Prostate gland (tissue), 2 donors: ENCODE results near the gene LCN15. TPM values are rescaled to one million over a fixed set of nuclear protein-coding genes. Genes with fewer than 3 reads are reported as not detected.
"Not testable (repeated sequence)": the region's sequence is repeated elsewhere in the genome, so short reads cannot be mapped to it uniquely, and the experiment has no call there.

ENCODE experiments used
- DNase-seq: peaks from one replicate; pipeline ENCODE4 v3.0.0-alpha.2; 2019; ENCODE audit warnings: low spot score
- H3K27ac ChIP-seq, 2 donors: fragments of 200-600 bp; sonication (generic); 2 replicates each; pipeline ENCODE4 v1.5.1; 2017 to 2019
- H3K27me3 ChIP-seq: fragments of 200-600 bp; sonication (generic); replicated peaks from 2 replicates; pipeline ENCODE4 v1.5.1; 2019; ENCODE audit not compliant: insufficient read depth
- H3K36me3 ChIP-seq, 2 donors: fragments of 200-600 bp; sonication (generic); 1 replicate in 1 of 2; 2 replicates in 1 of 2; pipeline versions ENCODE4 v1.5.1 to v1.8.1; 2017 to 2019
- H3K4me1 ChIP-seq: fragments of 200-600 bp; sonication (generic); replicated peaks from 2 replicates; pipeline ENCODE4 v1.5.1; 2019
- H3K4me3 ChIP-seq, 2 donors: fragments of 200-600 bp; sonication (generic); 2 replicates each; pipeline ENCODE4 v1.5.1; 2017 to 2019
- H3K9me3 ChIP-seq: fragments of 200-600 bp; sonication (generic); 2 replicates; pipeline ENCODE4 v1.5.1; 2017
- CTCF ChIP-seq, 4 experiments: fragments of 200-600 bp in 2 of 4; fragments of 450-650 bp in 2 of 4; sonication (generic) in 2 of 4; IDR thresholded peaks; 1 replicate in 3 of 4; 2 replicates in 1 of 4; pipeline ENCODE4 v1.5.1; 2016 to 2019; ENCODE audit warnings: antibody characterized with exemption in 4 of 4, mild to moderate bottlenecking in 2 of 4, moderate library complexity in 2 of 4
- POLR2A ChIP-seq: fragments of 450-650 bp; IDR thresholded peaks from one replicate; pipeline ENCODE4 v1.6.1; 2016; ENCODE audit warnings: antibody characterized with exemption, mild to moderate bottlenecking
- POLR2AphosphoS5 ChIP-seq: sonication (generic); formaldehyde crosslinking; IDR thresholded peaks from one replicate; pipeline ENCODE4 v1.6.1; 2017; ENCODE audit warnings: antibody characterized with exemption
- WGBS: methylation state at CpG from one replicate; pipeline ENCODE4 v1.1.5; 2018; 5-methylcytosine and 5-hydroxymethylcytosine counted together
- intact Hi-C: fragments of 100-400 bp; cut with DNase I; formaldehyde crosslinking; loops from one replicate; pipeline ENCODE4 v1.14.2; 2022
- total RNA-seq, 2 donors: library from RNA; depleted of rRNA; stranded (reverse); fragments of >200 nt; gene quantifications; one replicate each; pipeline ENCODE4 v1.1.0, GENCODE V29; 2016

LCN15 gene
- total RNA-seq, 2 donors from 2014 or later = 0.40 TPM; not detected in 1

DNA sequence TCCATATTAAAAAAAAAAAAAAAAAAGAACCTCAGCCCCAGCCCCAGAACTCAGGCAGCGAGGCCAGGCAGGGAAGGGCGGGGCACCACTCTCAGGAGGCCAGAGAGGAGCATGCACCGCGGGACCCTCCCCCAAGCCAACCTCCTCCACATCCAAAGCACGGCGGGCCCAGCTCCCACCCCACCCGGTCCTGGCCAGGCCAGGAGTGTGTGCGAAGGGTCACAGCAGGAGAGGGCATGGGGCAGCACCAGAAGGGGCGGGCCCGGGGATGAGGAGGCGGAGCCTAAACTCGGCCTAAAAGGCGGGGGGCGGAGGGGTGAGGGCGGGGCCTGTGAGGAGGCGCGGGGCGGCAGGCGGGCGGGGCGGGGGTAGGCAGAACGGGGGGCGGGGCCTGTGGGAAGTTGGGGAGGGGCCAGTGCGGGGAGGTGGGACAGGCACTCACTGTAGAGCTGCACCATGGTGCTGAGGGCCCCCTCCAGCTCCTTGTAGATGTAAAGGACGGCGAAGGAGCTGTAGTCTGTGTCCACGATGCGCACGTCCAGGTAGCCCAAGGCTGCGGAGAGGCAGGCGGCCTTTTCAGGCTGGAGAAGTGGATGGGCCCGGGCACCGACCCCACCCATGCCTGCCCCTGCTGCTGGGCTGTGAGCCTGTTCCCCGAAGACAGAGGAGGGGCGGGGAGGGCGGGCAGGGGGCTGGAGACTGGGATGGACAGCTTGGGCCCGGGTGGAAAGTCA, 1.2 kb downstream of the LCN15 start:
- TF ChIP-seq POLR2A = no peak
- 18% methylated on average over 34 of the region's 37 CpGs for WGBS
- H3K27me3 ChIP-seq = no peaks in the 10 kb centered on the region
- H3K9me3 ChIP-seq = no peaks in the 10 kb centered on the region
- intact Hi-C loops = no loop called here
- no peak overlapping the region for H3K4me3 ChIP-seq
- H3K36me3 ChIP-seq = no peaks in the 10 kb centered on the region
- no peak overlapping the region for H3K27ac ChIP-seq
- H3K4me1 ChIP-seq = no peaks in the 10 kb centered on the region
- DNase-seq = no peak

DNA sequence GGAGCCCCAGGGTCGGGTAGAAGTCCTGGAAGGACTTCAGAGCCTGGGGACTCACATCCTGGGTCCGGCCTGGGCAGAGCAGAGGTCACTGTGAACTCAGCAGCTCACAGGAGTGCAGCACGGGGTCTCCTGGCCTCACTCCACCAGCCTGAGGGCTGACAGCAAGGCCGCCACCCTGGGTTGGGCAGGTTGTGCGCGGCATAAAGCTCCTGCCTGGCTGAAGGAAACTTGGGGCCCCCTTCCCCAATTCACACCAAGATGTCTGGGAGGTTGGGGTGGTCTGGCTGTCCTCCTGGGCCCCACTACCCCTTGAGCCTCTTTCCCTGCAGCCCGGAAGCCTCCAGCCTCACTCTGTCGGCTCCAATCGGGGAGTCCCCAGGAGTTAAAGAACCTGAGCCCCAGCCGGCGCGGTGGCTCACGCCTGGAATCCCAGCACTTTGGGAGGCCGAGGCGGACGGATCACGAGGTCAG, 2.1 kb downstream of the LCN15 start:
- intact Hi-C loops = no loop called here
- H3K9me3 ChIP-seq = no peaks in the 10 kb centered on the region
- H3K27me3 ChIP-seq = no peaks in the 10 kb centered on the region
- TF ChIP-seq POLR2A (no peak), CTCF (IDR thresholded peaks at IDR 0.05) (no peak), POLR2AphosphoS5 (no peak)
- WGBS = 82% methylated on average over 17 of the region's 17 CpGs
- no peaks in the 10 kb centered on the region for H3K36me3 ChIP-seq
- DNase-seq = no peak
- no peaks in the 10 kb centered on the region for H3K4me1 ChIP-seq
- no peak overlapping the region for H3K27ac ChIP-seq
- H3K4me3 ChIP-seq = no peak overlapping the region

DNA sequence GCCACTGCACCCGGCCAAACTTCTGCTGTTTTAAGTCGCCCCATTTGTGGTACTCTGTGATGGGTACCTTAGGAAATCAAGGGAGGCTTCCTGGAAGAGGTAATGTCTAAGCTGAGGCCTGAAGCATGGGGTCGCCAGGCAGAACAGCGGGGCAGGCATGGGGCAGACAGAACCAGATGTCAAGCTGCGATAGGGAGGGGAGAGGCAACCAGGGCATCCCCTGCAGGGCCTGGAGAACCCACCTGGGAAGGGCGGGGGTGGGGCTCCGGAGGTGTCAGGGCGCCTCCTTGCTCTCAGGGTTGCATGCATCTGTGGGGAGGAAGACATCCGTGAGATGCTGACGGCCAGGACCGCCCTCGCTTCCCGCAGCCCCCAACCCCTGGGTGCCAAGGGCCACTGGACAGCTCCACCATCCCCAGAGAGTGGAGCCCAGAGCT, 2.8 kb downstream of the LCN15 start:
- TF ChIP-seq POLR2A = no peak
- no peak for TF ChIP-seq POLR2AphosphoS5
- no peak for TF ChIP-seq CTCF (IDR thresholded peaks at IDR 0.05)
- WGBS = 86% methylated on average over 12 of the region's 13 CpGs
- H3K27me3 ChIP-seq = no peaks in the 10 kb centered on the region

DNA sequence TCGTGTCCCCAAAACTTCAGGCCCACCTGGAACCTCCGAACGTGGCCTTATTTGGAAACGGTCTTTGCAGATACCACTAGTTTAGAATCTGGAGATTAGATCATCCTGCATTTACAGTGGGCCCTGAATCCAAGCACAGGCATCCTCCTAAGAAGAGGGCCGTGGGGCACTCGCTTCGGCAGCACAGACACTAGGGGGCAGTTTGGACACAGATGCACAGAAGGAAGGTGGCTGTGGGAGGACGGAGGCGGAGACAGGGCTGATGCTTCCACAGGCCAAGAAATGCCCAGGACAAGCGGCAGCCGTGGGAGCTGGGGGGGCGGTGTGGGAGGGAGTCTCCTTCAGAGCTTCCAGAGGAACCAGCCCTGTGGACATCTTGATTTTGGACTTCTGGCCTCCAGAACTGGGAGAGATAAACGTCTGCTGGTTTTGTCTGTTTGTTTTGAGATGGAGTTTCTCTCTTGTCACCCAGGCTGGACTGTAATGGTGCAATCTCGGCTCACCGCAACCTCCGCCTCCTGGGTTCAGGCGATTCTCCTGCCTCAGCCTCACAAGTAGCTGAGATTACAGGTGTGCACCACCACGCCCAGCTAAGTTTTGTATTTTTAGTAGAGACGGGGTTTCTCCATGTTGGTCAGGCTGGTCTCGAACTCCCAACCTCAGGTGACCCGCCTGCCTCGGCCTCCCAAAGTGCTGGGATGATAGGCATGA, 3.3 kb downstream of the LCN15 start:
- H3K4me3 ChIP-seq, H3K27ac ChIP-seq, H3K36me3 ChIP-seq, H3K4me1 ChIP-seq, H3K9me3 ChIP-seq, H3K27me3 ChIP-seq, intact Hi-C loops: not testable (repeated sequence)
- peak; percentile 36 for DNase-seq
- 44% methylated on average over 22 of the region's 22 CpGs for WGBS
- TF ChIP-seq CTCF (IDR thresholded peaks at IDR 0.05) = peak in 3 of 4 experiments; percentile 18 to 51 (median 36)

More for the DNA sequence above, 2.8 kb downstream of the LCN15 start:
- intact Hi-C loops = no loop called here
- Histone ChIP-seq H3K4me1 (no peaks in the 10 kb centered on the region), H3K36me3 (no peaks in the 10 kb centered on the region), H3K4me3 (no peak overlapping the region), H3K9me3 (no peaks in the 10 kb centered on the region), H3K27ac (no peak overlapping the region)
- DNase-seq = no peak

DNA sequence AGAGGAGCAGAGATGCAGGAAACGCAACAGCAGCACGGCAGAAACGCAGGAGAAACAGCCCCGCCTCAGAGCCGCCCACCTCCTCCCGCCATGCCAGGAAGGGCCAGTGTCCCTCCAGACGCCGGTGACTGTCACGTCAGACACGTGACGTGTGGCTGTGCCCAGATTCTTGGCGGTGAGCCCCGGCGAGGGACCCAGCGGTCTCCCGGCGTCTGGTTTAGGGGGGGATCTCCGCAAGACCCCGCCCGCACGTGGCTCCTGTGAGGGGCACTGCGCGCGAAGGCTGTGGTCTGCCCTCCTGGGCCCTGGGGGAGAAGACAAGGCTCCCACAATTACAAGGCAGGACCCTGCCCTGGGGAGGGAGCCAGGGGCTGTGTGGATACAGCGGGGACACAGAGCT, 3.9 kb downstream of the LCN15 start:
- H3K27ac ChIP-seq = no peak overlapping the region
- H3K27me3 ChIP-seq = no peaks in the 10 kb centered on the region
- intact Hi-C loops = no loop called here
- no peak overlapping the region for H3K4me3 ChIP-seq
- no peak for DNase-seq
- H3K4me1 ChIP-seq = no peaks in the 10 kb centered on the region
- WGBS = 52% methylated on average over 25 of the region's 25 CpGs
- H3K9me3 ChIP-seq = no peaks in the 10 kb centered on the region
- no peak for TF ChIP-seq POLR2A
- no peak for TF ChIP-seq CTCF (IDR thresholded peaks at IDR 0.05)
- TF ChIP-seq POLR2AphosphoS5 = no peak
- no peaks in the 10 kb centered on the region for H3K36me3 ChIP-seq
